ENCODE measurements around the gene CEACAM6.

- TF ChIP-seq, protein P1, sequence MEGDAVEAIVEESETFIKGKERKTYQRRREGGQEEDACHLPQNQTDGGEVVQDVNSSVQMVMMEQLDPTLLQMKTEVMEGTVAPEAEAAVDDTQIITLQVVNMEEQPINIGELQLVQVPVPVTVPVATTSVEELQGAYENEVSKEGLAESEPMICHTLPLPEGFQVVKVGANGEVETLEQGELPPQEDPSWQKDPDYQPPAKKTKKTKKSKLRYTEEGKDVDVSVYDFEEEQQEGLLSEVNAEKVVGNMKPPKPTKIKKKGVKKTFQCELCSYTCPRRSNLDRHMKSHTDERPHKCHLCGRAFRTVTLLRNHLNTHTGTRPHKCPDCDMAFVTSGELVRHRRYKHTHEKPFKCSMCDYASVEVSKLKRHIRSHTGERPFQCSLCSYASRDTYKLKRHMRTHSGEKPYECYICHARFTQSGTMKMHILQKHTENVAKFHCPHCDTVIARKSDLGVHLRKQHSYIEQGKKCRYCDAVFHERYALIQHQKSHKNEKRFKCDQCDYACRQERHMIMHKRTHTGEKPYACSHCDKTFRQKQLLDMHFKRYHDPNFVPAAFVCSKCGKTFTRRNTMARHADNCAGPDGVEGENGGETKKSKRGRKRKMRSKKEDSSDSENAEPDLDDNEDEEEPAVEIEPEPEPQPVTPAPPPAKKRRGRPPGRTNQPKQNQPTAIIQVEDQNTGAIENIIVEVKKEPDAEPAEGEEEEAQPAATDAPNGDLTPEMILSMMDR (IDR thresholded peaks at IDR 0.05), result no peak
- no peak for TF ChIP-seq ZBTB43 (CRISPR knock-in tag; IDR thresholded peaks at IDR 0.05)
- no peak for TF ChIP-seq TEAD1 (CRISPR knock-in tag; IDR thresholded peaks at IDR 0.05)
- no peak for TF ChIP-seq E2F4 (CRISPR knock-in tag; IDR thresholded peaks at IDR 0.05; ENCODE audit: borderline replicate concordance, low read depth)
- TF ChIP-seq ZNF532 (CRISPR knock-in tag; IDR thresholded peaks at IDR 0.05; ENCODE audit: borderline replicate concordance), result no peak
- TF ChIP-seq ZBTB21 (CRISPR knock-in tag; IDR thresholded peaks at IDR 0.05; ENCODE audit: borderline replicate concordance), result no peak
- TF ChIP-seq IRF2 (CRISPR knock-in tag; IDR thresholded peaks at IDR 0.05; ENCODE audit: borderline replicate concordance, low read depth), result no peak
- no peak for TF ChIP-seq STAT6 (CRISPR knock-in tag; conservative IDR thresholded peaks at IDR 0.05; ENCODE audit: low read depth)
- no peak for TF ChIP-seq CBFB (CRISPR knock-in tag; IDR thresholded peaks at IDR 0.05; ENCODE audit: low read depth)
Measured at GRCh38 chr19:41787055-41787454, 31.7 kb downstream of the CEACAM6 start.
